GM21447 (cell line): ENCODE results near the gene PSD2.

Experiments
- ATAC-seq: cut with Tn5 transposase; IDR thresholded peaks from one replicate; pipeline ENCODE4 v1.9.1; 2021; ENCODE audit not compliant: unreplicated experiment

Gene PSD2

DNA sequence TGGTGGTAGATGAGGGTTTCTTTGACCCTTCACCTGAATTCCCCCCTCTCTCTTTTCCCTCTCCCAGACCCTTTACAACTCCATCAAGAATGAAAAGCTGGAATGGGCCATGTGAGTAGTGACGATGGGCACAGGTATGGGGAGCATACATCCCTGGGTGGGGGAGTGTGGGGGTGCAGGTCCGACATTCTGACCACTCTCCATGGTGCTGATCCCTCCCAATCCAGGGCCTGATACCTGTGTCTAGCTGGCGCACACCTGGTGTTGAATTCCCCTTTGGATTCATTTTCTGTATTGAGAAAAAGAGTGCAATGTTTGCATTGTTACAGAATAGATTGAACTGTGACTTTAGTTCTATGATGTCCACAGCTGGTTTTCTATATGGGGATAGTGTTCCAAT lies 40.0 kb downstream of the PSD2 start:
- ATAC-seq = no peak

DNA sequence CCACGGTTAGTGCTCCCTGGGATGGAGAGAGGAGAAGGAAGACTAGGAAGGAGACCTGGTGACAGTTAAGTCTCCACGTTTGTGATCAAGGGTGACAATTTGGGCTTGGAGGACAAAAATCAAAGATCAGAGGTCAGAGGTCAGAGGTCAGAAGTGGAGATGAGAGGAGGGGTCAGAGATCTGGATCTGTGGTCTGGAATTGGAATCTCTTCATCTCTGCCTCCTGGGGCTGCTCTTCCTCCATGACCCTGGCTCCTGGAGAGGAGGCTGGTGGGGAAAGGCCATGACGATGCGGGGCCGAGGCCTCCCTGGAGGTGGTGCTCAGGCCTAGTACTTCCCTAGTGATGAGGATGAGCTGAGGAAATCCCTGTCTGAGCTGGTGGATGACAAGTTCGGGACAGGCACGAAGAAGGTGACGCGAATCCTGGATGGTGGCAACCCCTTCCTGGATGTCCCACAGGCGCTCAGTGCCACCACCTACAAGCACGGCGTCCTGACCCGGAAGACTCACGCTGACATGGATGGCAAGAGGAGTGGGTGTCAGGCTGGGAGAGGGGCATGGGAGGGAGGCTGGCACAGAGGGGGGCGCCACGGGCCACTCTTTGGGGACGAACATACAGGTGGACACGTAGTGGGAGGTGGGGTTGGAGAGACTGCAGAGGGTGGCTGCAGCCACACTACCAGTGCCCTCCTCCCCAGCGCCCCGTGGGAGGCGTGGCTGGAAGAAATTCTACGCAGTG lies 41.0 kb downstream of the PSD2 start:
- no peak for ATAC-seq

DNA sequence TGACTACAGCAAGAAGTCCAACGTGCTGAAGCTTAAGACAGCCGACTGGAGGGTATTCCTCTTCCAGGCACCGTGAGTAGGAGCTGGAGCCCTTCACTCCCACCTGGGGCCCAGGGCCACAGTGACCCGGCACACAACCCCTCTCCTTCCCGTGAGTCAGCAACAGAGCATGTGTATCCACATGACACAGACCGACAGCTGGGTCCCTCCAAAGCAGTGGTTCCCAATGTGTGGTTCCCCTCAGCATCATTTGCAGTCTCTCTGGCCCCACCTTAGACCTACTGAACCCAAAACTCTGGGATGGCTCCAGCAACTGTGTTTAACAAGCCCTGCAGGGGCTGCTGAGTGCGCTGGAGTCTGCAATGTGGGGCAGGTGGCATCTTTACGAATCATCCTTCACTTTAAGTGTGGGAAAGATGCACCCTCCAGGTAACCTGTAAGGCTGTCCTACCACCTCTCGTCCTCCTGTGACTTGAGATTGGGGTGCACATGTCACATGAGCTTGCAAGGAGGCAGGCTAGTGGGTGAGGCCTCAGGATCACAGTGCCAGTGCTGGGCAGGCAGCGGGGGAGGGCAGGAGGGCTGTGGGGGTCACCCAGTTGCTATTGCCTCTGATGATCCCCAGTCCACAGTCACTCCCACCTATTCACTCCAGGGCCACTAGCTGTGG lies 42.2 kb downstream of the PSD2 start:
- no peak for ATAC-seq

DNA sequence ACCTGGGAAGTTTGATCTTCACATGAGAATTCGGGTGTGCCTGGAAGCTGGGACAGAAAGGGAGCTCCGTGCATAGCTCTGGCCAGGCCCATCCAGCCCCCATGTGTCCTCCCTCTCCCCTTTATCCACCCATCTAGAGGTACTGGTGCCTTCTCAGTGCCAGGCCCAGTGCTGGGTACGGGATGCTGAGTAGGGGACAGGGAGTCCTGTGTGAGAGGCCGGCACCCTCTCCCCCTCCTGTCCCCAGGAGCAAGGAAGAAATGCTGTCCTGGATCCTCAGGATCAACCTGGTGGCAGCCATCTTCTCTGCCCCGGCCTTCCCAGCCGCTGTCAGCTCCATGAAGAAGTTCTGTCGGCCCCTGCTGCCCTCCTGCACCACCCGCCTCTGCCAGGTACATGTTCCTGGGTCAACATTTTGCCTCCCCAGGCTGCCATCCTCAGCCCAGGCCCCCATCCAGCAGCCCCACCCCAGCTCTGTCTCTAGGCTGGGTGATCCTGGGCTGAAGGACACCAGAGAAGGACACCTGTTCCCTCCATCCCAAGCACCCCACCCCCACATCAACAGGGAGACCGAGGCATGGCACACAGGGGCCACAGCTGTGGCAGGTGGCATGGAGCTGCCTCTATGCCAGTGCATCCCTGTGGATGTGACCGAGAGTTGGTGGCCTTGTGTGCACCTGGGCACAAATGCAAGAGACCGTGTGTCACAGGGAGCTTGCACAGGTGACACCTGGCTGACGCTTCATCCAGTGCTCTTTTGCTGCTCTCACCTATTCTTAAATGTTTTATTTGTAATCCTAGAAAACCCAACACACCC lies 43.0 kb downstream of the PSD2 start:
- ATAC-seq = no peak

DNA sequence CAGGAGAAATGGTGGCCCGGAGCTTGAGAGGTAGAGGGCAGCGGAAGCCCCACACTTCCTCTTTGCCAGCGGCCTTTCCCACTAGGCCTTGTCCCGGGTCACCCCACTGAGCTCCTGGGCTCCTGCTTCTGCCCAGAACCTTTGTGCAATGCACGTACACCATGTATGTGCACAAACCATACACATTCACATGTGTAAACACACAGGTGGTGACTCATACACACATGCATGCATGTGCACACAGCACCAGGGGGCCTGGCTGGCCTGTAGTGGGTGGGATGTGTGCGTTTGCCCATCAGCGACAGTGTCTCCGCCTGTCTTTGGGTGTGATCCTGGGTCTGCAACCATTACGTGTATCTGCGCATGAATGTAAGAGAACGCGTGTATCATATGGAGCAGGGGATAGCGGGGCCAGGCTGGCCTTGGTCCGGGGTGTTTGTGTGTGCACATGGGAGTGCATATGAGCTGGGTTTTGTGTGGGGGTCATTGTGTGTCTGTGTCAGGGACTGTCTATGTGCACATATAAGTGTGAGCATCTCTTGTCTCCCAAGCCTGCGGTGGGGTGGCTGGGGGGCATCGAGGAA lies 43.7 kb downstream of the PSD2 start:
- ATAC-seq = no peak

DNA sequence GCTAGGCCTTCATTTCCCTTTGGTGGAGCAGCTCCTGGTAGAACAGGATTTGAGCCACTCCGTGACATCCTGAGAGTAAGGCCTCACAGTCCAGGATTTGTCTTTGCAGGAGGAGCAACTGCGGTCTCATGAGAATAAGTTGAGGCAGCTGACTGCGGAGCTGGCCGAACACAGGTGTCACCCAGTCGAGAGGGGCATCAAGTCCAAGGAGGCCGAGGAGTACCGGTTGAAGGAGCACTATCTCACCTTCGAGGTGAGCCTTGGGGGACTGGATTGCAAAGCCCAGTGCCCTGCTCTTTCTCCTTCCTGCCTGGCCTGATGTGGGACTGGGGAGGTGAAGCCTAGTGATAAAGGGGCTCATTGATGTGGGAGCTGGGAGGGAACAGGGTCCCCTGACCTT lies 44.3 kb downstream of the PSD2 start:
- no peak for ATAC-seq

DNA sequence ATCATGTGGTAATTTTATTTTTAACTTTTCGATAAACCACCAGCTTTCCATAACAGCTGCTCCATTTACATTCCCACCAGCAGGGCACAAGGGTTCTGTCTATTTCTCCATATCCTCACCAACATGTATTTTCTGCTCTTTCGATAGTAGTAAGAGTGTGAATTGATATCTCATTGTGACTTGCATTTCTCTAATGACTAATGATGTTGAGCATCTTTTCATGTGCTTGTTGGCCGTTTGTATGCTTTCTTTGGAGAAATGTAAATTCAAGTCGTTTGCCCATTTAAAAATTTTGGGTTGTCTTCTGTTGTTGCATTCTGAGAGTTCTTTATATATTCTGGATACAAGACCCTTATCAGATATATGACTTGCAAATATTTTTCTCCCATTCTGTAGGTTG lies 45.9 kb downstream of the PSD2 start:
- ATAC-seq = no peak

DNA sequence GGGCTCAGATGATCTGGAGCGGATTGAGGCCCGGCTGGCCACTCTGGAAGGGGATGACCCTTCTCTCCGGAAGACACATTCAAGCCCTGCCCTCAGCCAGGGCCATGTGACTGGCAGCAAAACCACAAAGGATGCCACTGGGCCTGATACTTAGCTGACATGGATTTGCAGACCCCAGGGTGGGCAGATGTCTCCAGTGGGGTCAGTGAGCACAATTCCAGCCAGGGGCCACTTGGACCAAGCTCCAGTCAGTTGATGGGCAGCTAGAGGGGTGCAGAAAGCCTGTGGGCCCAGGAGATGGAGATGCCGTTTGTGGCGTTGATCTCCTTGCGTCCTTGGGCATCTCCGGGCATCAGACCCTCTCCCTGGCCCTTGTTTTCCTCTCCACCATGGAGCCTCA lies 46.7 kb downstream of the PSD2 start:
- ATAC-seq = no peak

DNA sequence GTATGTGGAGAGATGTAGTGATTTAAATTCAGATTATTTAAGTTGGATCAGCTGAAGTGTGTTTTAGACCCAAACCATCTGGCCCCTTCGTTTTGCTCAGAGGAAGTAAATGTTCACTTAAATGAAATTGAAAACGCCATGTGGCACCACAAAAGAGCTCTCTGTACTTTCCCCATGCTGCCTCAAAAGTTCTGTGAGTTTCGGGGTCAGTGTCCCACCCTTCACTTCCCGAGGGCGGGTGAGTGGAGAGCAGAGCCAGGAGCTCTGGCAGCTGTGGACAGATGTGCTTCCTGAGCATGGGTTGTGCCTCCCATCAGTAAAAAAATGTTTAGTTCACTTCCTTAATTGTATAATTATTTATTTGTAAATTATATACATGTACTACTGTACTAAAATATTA lies 48.4 kb downstream of the PSD2 start:
- ATAC-seq = no peak

DNA sequence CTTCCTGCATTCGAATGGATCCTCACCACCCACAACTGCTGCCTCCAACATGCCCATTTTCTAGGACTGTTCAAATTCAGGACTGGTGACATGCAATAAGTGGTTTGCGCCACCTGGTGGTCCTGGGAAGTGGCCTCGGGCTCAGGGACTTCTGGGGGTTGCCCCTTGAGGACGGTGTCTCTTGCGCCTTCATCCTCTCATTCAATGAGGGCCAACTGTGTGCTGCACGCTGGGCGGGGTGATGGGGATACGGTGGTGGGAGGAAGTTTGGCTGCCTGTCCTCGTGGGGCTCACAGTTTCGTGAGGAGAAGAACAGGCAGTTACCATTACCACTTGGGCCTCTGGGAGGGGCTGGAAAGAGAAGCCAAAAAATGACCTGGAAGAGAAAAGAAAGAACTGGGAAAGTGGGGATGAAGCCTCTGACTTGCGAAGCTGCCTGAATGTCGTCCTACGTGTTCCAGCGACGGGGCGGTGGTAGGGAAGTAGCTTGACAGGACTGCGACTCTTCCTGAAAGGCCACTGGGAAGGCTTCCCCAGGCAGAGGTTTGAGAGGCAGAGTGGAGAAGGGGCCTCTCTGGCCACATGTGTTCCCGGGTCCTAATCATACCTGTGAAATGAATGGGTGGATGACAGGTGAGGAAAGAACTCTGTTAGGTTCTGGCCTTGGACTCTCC lies 49.0 kb downstream of the PSD2 start:
- ATAC-seq = no peak

DNA sequence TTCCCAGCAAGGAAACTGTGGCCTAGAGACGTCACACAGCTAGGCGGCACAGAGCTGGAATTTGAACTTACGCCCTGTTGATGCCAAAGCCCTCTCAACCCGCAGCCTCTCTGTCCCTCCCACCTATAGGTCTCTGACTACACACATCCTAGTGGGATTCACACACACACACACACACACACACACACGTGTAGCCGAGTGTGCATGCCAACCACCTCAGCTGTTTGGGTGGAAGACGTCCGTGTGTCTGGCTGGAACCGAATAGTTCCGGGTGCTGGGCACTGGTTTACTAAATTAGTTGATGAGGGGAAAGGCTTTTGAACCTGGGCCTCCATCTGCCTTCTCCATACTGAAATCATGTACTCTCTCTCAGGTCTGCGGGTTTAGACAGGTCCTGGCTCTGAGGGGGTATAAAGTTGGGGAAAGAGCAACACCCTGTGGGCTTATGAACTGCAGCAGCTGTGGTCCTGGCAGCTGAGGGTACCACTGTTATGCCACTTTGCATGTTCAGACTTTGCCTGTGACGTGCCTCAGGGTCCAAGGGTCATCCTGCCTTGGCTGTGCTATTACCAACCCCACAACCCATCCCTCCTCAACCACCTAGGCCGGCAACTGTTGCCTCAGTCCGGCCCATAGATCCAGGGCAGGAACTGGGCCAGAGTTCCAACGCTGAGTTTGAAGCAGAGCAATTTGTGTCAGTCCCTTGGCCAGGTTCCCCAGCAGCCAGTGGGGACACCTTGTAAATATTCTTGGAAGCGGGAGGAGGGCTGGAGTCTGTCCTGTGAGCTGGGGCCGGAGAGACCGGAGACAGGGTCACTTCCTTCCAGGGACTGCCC lies 50.5 kb downstream of the PSD2 start:
- no peak for ATAC-seq

DNA sequence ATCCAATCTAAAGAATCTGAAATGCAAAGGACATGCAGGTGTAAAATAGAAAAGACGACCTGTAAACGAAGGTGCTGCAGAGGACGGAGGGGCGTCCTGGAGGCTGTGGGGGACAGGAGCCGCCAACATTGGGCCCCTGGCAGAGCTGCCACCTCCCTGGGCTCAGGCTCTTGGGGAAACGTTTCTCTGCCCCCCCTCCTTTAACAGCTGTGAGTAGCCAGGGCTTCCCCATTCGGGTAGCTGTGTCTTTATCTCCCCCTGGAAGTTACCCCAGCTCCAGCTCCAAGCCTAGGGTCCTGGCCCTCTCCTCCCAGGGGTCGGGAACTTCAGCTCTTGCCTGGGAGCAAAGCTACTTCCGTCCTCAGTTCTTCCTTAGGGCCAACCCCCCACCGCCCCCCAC lies 51.5 kb downstream of the PSD2 start:
- ATAC-seq = no peak

DNA sequence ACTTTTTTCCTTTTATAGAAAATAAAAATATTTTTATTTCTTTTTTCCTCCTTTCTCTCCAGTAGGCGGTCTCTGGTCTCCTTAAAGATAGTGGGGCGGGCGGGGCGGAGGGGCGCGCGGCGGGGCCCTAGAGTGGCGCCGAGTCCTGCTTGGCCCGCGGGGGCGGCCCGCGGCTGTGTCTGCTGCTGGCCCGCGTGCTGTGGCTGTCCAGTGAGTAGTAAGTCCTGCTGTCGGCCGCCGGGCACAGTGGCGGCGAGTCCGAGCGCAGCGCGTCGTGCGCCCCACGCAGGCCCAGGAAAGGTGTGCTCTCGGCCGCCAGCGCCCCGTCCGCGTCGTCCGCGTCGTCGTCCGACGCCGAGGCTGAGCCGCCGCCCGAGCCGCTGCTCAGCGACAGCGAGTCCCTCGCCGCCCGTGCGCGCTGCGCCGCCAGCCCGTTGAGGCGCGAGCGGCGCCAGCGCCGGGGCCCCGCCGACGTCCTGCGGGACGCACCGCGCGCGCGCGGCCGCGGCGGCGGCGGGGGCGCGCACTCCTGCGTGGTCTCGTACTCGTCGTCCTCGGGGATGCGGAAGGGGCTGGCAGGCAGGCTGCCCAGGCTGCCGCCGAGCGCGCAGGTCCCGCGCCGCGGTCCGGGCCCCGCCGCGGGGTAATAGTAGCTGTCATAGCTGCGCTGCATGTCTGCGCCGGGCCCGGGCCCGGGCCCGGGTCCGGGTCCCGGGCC lies 52.3 kb downstream of the PSD2 start:
- ATAC-seq = no peak

DNA sequence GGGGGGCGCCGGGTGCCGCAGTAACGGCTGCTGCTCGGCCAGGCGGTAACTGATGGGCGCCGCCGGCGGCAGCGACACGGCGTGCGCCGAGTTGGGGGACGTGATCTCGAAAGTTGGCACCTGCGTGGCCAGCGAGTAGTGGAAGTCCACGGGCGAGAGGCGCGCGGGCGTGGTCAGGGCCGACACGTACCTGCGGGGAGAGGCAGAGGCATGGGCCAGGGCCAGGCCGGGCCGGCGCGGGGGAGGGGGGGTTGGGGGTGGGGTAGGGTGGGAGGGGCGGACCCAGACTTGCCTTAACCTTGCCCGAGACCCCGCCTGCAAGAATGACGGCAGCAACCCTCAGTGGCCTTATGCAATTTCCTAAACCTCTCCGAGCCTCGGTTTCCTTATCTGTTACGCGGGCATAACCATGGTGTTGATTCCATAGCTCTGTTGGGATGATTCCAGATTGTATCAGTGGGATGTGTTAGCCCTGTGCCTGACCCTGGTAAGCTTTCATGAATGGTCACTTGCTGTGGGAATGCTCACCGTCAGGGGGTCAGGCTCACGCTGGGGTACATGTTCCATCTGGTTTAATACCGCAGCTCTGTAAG lies 53.0 kb downstream of the PSD2 start:
- no peak for ATAC-seq

DNA sequence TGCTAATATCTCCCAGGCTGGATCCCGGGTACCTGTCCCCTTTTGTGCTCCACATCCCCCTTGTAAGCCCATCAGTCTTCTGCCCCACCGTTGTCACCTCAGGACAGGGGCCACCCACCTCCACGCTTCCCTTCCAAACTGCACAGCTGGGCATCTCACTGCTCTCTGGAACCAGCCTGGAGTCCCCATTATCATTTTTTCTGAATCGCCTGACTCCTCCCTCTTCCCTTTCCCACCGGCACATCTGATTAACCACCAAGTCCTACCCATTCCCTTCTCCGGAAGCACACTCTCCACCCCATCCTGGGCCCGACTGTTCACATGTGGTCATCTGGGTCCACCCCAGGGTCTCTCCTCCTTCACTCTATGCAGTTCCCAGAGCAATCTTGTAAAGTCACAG lies 53.9 kb downstream of the PSD2 start:
- ATAC-seq = no peak

DNA sequence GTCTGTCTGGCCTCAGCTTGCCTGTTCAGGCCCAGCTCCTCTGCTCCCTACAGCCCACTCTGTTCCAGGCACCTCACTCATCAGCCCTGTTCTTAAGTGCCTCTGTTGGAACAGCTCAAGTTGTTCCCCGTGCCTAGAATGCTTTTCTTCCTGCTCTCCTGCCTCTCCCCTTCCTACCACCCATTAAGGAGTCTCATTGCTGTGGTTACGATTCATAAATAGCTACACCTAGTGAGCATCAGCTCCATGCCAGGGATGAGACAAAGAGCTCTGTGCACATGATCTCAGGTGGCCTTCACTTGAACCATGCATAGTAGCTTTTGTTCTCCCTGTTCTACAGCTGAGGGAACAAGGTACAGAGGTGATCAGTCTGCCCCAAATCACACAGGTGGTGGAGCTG lies 54.3 kb downstream of the PSD2 start:
- ATAC-seq = no peak

DNA sequence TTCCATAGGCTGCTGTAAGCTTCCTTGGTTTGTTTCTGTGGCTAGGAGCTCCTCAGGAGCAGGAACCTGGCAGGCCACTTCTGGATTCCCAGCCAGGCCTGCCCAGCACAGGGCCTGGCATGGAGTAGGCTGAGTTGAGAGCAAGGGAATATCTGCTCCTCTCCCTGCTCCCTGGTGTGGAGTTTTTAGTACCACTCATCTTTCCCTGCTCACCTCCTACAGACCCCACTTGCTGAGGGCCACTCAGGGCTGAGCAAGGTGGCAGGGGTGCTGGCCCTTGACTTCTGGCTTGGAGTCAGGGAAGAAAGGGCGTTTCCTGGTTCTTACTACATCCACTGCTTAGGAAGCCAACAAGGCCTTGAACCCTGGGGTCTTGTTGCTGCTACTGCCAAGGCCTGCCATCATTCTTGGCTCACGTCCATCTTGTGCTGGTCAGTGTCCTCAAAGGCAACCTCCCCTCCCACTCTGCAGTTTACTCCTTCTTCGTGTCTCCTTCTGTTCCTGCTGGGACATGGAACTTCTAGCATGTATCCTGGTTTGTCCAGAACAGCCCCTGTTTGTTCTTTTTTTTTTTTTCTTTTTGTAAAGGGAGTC lies 54.9 kb downstream of the PSD2 start:
- no peak for ATAC-seq

DNA sequence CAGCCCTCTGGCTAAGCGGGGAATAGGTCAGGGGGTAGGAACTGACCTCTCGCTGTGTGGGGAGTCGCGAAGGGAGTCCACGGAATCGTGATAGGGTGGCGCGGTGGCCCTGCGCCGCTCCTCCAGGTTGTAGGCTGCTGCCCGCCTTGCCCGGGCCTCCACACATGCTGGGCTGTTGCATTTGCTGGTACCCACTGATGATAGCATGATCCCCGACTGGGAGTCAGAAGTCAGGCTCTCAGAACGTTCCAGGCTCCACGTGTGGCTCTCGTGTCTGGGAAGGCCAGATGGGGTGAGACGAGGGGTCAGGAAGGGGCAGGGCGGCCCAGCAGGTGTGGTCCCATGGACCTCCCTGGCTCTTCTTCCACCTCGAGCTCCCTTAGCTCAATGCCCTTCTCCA lies 56.0 kb downstream of the PSD2 start:
- ATAC-seq = no peak

DNA sequence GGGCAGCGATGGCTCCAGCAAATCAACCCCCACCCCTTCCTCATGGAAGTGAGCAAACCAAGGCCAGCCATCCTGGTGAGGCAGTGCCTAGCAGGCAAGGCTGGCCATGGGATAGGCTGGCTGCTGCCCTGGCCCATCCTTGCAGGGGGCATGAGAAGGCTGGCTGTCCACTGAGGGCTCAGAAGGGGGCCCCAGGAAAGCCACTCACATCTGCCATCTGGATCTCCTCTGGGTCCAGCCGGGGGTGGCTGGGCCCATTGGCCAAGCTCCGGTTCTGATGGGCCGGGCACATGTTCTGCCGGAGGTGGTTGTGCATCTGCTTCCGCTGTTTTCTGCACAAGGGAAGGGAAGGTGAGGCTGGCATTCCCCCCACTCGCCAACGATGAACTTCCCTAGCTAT lies 57.1 kb downstream of the PSD2 start:
- no peak for ATAC-seq
